Spleen (tissue), 11 donors: ENCODE results near the gene MINDY4. TPM values are rescaled to one million over a fixed set of nuclear protein-coding genes. Genes with fewer than 3 reads are reported as not detected.

Experiments
- DNase-seq: peaks from one replicate; pipeline ENCODE4 v3.0.0-alpha.2; 2020
- H3K27ac ChIP-seq, 8 donors: fragments of 200-600 bp; sonication (generic) in 7 of 8; 1 replicate in 4 of 8; 2 replicates in 4 of 8; pipeline versions ENCODE4 v1.5.0 to v1.8.0; 2016 to 2021; ENCODE audit warnings: inconsistent platforms in 4 of 8, mild to moderate bottlenecking in 4 of 8, moderate library complexity in 1 of 8
- H3K27me3 ChIP-seq, 7 donors: fragments of 200-600 bp; sonication (generic) in 6 of 7; replicated peaks in 1 of 7; 1 replicate in 4 of 7; 2 replicates in 3 of 7; pipeline versions ENCODE4 v1.5.0 to v1.8.0; 2016 to 2021; ENCODE audit warnings: inconsistent platforms in 3 of 7, mild to moderate bottlenecking in 1 of 7
- H3K36me3 ChIP-seq, 6 donors: fragments of 200-600 bp; sonication (generic) in 5 of 6; 1 replicate in 4 of 6; 2 replicates in 2 of 6; pipeline versions ENCODE4 v1.5.0 to v1.8.0; 2016 to 2021; ENCODE audit warnings: inconsistent platforms in 2 of 6
- H3K4me1 ChIP-seq, 6 donors: fragments of 200-600 bp; sonication (generic) in 5 of 6; 1 replicate in 3 of 6; 2 replicates in 3 of 6; pipeline versions ENCODE4 v1.5.0 to v1.8.0; 2016 to 2021; ENCODE audit warnings: inconsistent platforms in 3 of 6
- H3K4me3 ChIP-seq, 8 donors: fragments of 200-600 bp; sonication (generic) in 7 of 8; 1 replicate in 4 of 8; 2 replicates in 4 of 8; pipeline versions ENCODE4 v1.5.0 to v1.8.0; 2016 to 2021; ENCODE audit warnings: inconsistent platforms in 4 of 8, mild to moderate bottlenecking in 4 of 8, moderate library complexity in 2 of 8
- H3K9me3 ChIP-seq, 8 donors: fragments of 200-600 bp; sonication (generic) in 7 of 8; 1 replicate in 4 of 8; 2 replicates in 4 of 8; pipeline versions ENCODE4 v1.5.0 to v1.8.0; 2016 to 2021; ENCODE audit warnings: inconsistent platforms in 4 of 8
- POLR2A ChIP-seq, 3 donors: fragments of 450-650 bp; IDR thresholded peaks; one replicate each; pipeline ENCODE4 v1.5.1; 2017; ENCODE audit warnings: antibody characterized with exemption in 3 of 3, mild to moderate bottlenecking in 1 of 3
- POLR2AphosphoS5 ChIP-seq, 3 donors: sonication (generic); formaldehyde crosslinking; IDR thresholded peaks; one replicate each; pipeline ENCODE4 v1.5.1; 2017; ENCODE audit warnings: antibody characterized with exemption in 3 of 3
- WGBS, 5 donors: extraction: QIAGEN DNeasy Blood & Tissue Kit in 3 of 5; methylation state at CpG; one replicate each; pipeline versions ENCODE4 v1.1.5 to v1.1.7; 2013 to 2018; 5-methylcytosine and 5-hydroxymethylcytosine counted together
- intact Hi-C: fragments of 100-400 bp; cut with DNase I; formaldehyde crosslinking; loops from one replicate; pipeline ENCODE4 v1.15.0; 2023; ENCODE audit warnings: low total_unique reads
- polyA plus RNA-seq, 3 donors: library from polyadenylated mRNA; stranded (reverse); fragments of 200-250 nt; gene quantifications; one replicate each; pipeline ENCODE4 v1.2.1, GENCODE V29; 2013
- total RNA-seq, 7 donors: library from RNA; depleted of rRNA in 3 of 7; stranded (reverse); fragments of >200 nt in 3 of 7; fragmentation: NEBNext Ultra II Directional in 4 of 7; extraction: Animal tissue kit (Norgen Biotek cat#: 25700) in 4 of 7; gene quantifications; one replicate each; pipeline versions ENCODE4 v1.1.0 to v1.2.1, GENCODE V29; 2016 to 2021
- TF ChIP-seq, protein P1 (sequence below), 11 experiments: fragments of 200-600 bp in 7 of 11; fragments of 450-650 bp in 4 of 11; sonication (generic) in 4 of 11; IDR thresholded peaks in 8 of 11; conservative IDR thresholded peaks in 3 of 11; 1 replicate in 7 of 11; 2 replicates in 4 of 11; pipeline versions ENCODE4 v1.4.0 to v1.8.0; 2016 to 2021; ENCODE audit warnings: antibody characterized with exemption in 11 of 11, inconsistent platforms in 4 of 11, mild to moderate bottlenecking in 1 of 11
- donor health status: healthy with polysubstance abuse.
- donor health status: DM: no; HTN: no; CAD: no; lungs with moderate emphysema.
- donor health status: DM: no; HTN: no; CAD: no.
- donor health status: Bipolar disorder and iron deficiency.
- donor health status: healthy.
- donor health status: DM: no; HTN: no; CAD: no.
- donor health status: DM: yes; HTN: yes; CAD: no.

Gene MINDY4
- total and polyA plus RNA-seq, 10 donors = 0.63 to 7.0 (median 3.0) TPM

DNA sequence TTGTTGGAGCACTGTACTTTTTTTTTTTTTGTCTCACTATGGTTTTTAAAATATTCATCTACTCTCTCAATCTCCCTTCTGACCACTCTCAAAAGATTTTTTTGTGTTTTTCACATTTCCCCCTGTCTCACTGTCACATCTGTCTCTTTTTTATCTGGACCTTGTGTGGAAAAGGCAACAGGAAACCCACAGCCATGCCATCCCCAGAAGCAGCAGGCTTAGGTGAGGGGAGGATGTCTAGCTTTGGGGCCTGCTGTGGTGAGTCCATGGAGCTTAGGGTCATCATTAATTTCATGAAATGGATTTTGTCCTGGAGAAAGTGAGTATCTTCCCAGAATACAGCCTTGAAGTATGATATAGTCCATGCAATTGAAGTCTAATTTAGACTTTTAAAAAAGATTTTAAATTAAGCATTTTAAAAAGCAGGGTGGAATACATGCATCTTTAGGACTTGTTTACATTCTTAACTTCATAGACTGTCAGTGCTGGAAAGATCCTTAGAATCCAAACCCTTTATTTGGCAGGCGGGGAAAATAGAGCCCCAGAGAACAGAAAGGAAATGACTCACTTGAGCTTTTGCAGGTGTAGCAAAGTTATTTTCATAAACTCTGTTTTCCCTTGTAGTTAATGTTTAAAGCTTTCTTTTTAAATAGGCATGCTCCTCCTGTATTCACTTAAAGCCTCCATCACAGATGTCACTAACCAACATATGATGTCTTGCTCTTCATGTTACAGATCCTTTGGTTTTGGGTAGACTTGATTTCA lies 25.1 kb downstream of the MINDY4 start:
- intact Hi-C loops = no loop called here
- peaks cover 0 to 24% (median 1%) of the 10 kb centered on the region in 6 donors for H3K36me3 ChIP-seq
- H3K9me3 ChIP-seq = no peaks in the 10 kb centered on the region
- no peak overlapping the region for H3K27ac ChIP-seq
- 28 to 63% (median 51%) methylated on average over 1 of the region's 1 CpG for WGBS, 5 donors
- no peak overlapping the region for H3K4me3 ChIP-seq
- DNase-seq = no peak
- H3K4me1 ChIP-seq = peaks cover 0 to 22% (median 3%) of the 10 kb centered on the region in 6 donors
- TF ChIP-seq, protein P1, sequence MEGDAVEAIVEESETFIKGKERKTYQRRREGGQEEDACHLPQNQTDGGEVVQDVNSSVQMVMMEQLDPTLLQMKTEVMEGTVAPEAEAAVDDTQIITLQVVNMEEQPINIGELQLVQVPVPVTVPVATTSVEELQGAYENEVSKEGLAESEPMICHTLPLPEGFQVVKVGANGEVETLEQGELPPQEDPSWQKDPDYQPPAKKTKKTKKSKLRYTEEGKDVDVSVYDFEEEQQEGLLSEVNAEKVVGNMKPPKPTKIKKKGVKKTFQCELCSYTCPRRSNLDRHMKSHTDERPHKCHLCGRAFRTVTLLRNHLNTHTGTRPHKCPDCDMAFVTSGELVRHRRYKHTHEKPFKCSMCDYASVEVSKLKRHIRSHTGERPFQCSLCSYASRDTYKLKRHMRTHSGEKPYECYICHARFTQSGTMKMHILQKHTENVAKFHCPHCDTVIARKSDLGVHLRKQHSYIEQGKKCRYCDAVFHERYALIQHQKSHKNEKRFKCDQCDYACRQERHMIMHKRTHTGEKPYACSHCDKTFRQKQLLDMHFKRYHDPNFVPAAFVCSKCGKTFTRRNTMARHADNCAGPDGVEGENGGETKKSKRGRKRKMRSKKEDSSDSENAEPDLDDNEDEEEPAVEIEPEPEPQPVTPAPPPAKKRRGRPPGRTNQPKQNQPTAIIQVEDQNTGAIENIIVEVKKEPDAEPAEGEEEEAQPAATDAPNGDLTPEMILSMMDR (IDR thresholded peaks at IDR 0.05 in 8 of 11, conservative IDR thresholded peaks at IDR 0.05 in 3 of 11) = no peak
- H3K27me3 ChIP-seq = no peaks in the 10 kb centered on the region

DNA sequence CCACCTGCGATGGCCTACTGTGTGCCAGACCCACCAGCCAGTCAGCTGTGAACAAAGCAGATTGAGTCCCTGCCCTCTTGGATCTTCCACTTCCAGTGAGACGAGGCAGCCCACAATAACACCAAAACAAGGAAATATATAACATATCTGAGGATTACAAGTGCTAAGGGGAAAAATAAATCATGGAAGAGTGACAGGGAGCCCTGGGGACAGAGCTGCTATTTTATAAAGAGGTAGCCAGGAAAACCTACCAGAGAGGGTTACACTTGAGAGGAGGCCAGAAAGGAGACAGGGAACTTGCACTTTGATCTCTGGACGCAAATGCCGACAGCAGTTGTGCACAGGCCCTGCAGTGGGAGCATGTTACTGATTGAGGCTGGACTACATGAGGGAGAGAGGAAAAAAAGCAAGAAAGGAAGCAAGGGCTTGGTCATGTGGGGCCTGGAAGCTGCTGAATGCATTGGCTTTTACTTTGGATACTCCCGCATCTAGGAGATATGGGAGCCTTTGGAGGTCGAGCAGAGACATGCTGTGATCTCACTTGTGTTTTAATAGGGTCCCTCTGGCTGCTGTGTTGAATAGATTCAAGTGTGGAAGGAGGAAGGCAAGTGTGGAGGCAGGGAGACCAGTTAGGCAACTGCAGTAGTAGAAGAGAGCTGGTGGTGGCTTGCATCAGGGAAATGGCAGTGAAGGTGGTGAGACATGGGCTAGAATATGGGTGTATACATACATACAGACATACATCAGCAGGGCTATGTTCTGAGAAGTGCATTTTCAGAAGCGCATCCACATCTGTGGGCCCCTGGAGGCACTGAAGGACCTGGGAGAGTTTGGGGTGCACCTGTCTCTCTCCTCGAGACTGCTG lies 26.2 kb downstream of the MINDY4 start:
- Histone ChIP-seq H3K9me3 (no peaks in the 10 kb centered on the region), H3K4me3 (no peak overlapping the region), H3K27ac (no peak overlapping the region), H3K36me3 (peaks cover 0 to 16% (median 0%) of the 10 kb centered on the region in 6 donors), H3K27me3 (no peaks in the 10 kb centered on the region), H3K4me1 (peaks cover 0 to 22% (median 3%) of the 10 kb centered on the region in 6 donors)
- WGBS, 5 donors = 82 to 91% (median 86%) methylated on average over 8 of the region's 8 CpGs
- intact Hi-C loops = no loop called here
- TF ChIP-seq POLR2A (IDR thresholded peaks at IDR 0.05) (no peak), POLR2AphosphoS5 (IDR thresholded peaks at IDR 0.05) (no peak)
- TF ChIP-seq, protein P1 (IDR thresholded peaks at IDR 0.05 in 8 of 11, conservative IDR thresholded peaks at IDR 0.05 in 3 of 11) = no peak
- DNase-seq = no peak

DNA sequence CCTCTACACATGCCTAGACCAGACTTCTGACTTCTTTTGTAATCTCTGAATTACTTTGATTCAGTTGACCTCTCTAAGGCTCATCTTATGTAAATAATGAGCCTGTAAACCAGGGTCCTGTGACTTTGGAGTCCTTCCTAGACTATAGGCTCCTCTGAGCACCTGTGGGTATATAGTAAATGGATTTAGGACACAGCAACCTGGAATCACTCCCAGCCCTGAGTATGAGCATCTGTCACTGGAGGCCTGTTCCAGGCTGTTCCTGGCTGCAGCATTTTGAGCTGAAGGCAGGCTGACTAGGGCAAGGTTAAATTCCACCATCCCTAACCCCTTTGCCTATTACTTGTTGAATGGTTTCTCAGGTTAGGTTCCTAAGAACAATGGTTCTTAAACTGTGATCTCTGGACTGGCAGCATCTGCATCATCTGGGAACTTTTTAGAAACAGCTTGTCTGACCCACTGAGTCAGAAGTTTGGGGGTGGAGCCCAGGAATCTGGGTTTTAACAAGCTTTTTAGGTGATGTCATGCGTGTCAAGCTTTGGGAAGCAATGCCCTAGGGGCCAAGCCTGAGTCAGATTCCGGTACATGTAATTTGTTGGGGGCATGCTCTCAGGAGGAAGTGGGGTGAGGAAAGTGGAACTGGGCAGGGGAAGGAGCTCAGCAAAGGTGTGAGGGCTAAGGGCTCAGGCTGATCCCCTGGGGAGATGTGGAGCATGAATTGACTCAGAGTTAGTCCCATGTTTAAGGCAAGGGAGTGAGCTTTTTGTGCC lies 28.2 kb downstream of the MINDY4 start:
- H3K27ac ChIP-seq = no peak overlapping the region
- no peak overlapping the region for H3K4me3 ChIP-seq
- 55 to 81% (median 71%) methylated on average over 2 of the region's 2 CpGs for WGBS, 5 donors
- intact Hi-C loops = no loop called here
- TF ChIP-seq POLR2AphosphoS5 (IDR thresholded peaks at IDR 0.05) (no peak), POLR2A (IDR thresholded peaks at IDR 0.05) (no peak)
- TF ChIP-seq, protein P1 (IDR thresholded peaks at IDR 0.05 in 8 of 11, conservative IDR thresholded peaks at IDR 0.05 in 3 of 11) = no peak
- DNase-seq = no peak
- H3K9me3 ChIP-seq = no peaks in the 10 kb centered on the region
- peaks cover 0 to 22% (median 3%) of the 10 kb centered on the region in 6 donors for H3K4me1 ChIP-seq
- no peaks in the 10 kb centered on the region for H3K27me3 ChIP-seq
- H3K36me3 ChIP-seq = peaks cover 0 to 5% (median 0%) of the 10 kb centered on the region in 6 donors
